HL-60 (cell line): Measurements from ENCODE around the gene AGBL3.
"Not testable (repeated sequence)": the region's sequence is repeated elsewhere in the genome, so short reads cannot be mapped to it uniquely, and the experiment has no call there.

Experiments used
- DNase-seq, 2 experiments: peaks; one replicate each; pipeline ENCODE4 v3.0.0-alpha.2; 2010 to 2020; ENCODE audit warnings: low read depth in 1 of 2, low spot score in 1 of 2
- H3K27ac ChIP-seq: fragments of 250-450 bp; sonication (Bioruptor Pico); replicated peaks from 2 replicates; pipeline ENCODE4 v1.5.1; 2020; ENCODE audit warnings: mild to moderate bottlenecking, moderate library complexity
- H3K27me3 ChIP-seq: fragments of 250-450 bp; sonication (Bioruptor Pico); 2 replicates; pipeline ENCODE4 v1.5.1; 2021; ENCODE audit warnings: mild to moderate bottlenecking, moderate library complexity; ENCODE audit not compliant: insufficient read depth, poor library complexity, severe bottlenecking
- H3K4me3 ChIP-seq: replicated peaks from 2 replicates; pipeline ENCODE4 v1.5.1; 2011; ENCODE audit warnings: mild to moderate bottlenecking, control low read depth, low read length; ENCODE audit not compliant: insufficient read depth
- GABPA ChIP-seq: IDR thresholded peaks from 2 replicates; pipeline ENCODE4 v1.6.1; 2012; ENCODE audit warnings: low read depth
- POLR2AphosphoS5 ChIP-seq: IDR thresholded peaks from 2 replicates; pipeline ENCODE4 v1.6.1; 2012; ENCODE audit warnings: low read depth
- REST ChIP-seq: IDR thresholded peaks from 2 replicates; pipeline ENCODE4 v1.6.1; 2012; ENCODE audit warnings: low read depth; ENCODE audit not compliant: insufficient replicate concordance
- SPI1 ChIP-seq: IDR thresholded peaks from 2 replicates; pipeline ENCODE4 v1.6.1; 2012; ENCODE audit warnings: low read depth, mild to moderate bottlenecking, borderline replicate concordance
- TF ChIP-seq, protein P1 (sequence below): IDR thresholded peaks from one replicate; pipeline ENCODE4 v1.5.1; 2011; ENCODE audit warnings: low read length, control low read depth, inconsistent platforms; ENCODE audit not compliant: insufficient read depth

The AGBL3 gene

DNA sequence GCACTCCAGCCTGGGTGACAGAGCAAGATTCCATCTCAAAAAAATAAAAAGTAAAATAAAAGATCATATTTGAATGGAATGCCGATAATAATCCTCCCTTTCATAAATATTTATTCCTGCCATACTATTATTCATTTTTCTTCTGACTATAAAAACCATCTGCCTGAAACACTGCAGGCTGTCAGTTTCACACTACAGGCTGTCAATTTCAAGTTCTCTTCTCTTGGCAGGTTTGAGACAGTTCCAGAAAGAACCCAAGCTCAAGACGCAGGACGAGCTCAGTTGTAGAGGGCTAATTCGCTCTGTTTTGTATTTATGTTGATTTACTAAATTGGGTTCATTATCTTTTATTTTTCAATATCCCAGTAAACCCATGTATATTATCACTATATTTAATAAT, 18.2 kb upstream of the AGBL3 start:
- Histone ChIP-seq H3K27me3 (no peaks in the 10 kb centered on the region), H3K27ac (no peak overlapping the region), H3K4me3 (no peak overlapping the region)
- TF ChIP-seq POLR2AphosphoS5 (no peak), GABPA (no peak), REST (no peak), SPI1 (no peak)
- TF ChIP-seq, protein P1, sequence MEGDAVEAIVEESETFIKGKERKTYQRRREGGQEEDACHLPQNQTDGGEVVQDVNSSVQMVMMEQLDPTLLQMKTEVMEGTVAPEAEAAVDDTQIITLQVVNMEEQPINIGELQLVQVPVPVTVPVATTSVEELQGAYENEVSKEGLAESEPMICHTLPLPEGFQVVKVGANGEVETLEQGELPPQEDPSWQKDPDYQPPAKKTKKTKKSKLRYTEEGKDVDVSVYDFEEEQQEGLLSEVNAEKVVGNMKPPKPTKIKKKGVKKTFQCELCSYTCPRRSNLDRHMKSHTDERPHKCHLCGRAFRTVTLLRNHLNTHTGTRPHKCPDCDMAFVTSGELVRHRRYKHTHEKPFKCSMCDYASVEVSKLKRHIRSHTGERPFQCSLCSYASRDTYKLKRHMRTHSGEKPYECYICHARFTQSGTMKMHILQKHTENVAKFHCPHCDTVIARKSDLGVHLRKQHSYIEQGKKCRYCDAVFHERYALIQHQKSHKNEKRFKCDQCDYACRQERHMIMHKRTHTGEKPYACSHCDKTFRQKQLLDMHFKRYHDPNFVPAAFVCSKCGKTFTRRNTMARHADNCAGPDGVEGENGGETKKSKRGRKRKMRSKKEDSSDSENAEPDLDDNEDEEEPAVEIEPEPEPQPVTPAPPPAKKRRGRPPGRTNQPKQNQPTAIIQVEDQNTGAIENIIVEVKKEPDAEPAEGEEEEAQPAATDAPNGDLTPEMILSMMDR: no peak
- no peak for DNase-seq

GRCh38 chr7:134981645-134982044, 4.7 kb upstream of the AGBL3 start:
- not testable (repeated sequence) for H3K27me3 ChIP-seq, DNase-seq, H3K27ac ChIP-seq, H3K4me3 ChIP-seq

- no peak for DNase-seq
- H3K27me3 ChIP-seq: no peaks in the 10 kb centered on the region
- no peak for TF ChIP-seq GABPA
- no peak for TF ChIP-seq REST
- no peak for TF ChIP-seq POLR2AphosphoS5
- TF ChIP-seq, protein P1: no peak
- TF ChIP-seq SPI1: no peak
- peak overlapping the region; percentile 68 for H3K4me3 ChIP-seq
- H3K27ac ChIP-seq: peak overlapping the region; percentile 94
These were observed 380 bp upstream of the AGBL3 start for GRCh38 chr7:134985894-134986362.

DNA sequence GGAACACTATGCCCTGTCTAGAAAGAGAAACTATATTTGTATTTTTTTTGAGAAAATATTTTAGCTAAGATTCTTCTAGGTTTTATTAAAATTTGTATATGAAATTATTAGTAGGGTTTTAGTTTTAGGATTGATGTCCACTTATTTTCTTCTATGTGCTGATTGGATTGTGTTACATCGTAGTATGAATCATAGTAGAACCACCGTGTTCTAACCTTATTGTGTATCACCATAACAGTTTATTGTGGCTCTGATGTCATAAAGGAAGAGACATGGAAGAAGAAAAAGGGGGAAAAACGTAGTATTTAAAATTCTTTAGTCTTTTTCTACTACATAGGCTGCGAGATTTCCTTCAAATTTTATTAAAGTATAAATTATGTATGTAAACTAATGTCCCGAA, 1.9 kb downstream of the AGBL3 start:
- Histone ChIP-seq H3K4me3 (no peak overlapping the region), H3K27ac (no peak overlapping the region), H3K27me3 (no peaks in the 10 kb centered on the region)
- no peak for DNase-seq
- TF ChIP-seq POLR2AphosphoS5: no peak
- no peak for TF ChIP-seq REST
- TF ChIP-seq, protein P1: no peak
- TF ChIP-seq SPI1: no peak
- no peak for TF ChIP-seq GABPA
